ENCODE measurements around the gene GNPTAB.

GRCh38 chr12:101832030-101832429 is 1.3 kb upstream of the GNPTAB start:
- TF ChIP-seq CTCF (IDR thresholded peaks at IDR 0.05; ENCODE audit: borderline replicate concordance, extremely low read depth, low read length, poor library complexity, severe bottlenecking) (no peak), EZH2 (IDR thresholded peaks at IDR 0.05; ENCODE audit: borderline replicate concordance, low read depth, low read length, severe bottlenecking) (no peak)
